GM23338 (cell line): ENCODE data around the gene OR52I2. TPM values are rescaled to one million over a fixed set of nuclear protein-coding genes. Genes with fewer than 3 reads are reported as not detected.

Source experiments
- ATAC-seq: fragments of 200-7000 bp; cut with Tn5 transposase; 3 replicates; pipeline ENCODE4 v1.9.1; 2020
- DNase-seq: peaks from one replicate; pipeline ENCODE4 v3.0.0-alpha.2; 2015; ENCODE audit warnings: low spot score
- H2AFZ ChIP-seq: fragments of 200-600 bp; sonication (generic); 2 replicates; pipeline ENCODE4 v1.8.0; 2016; ENCODE audit warnings: antibody characterized with exemption, mild to moderate bottlenecking, moderate library complexity
- H3F3A ChIP-seq: fragments of 200-600 bp; sonication (generic); replicated peaks from 2 replicates; pipeline ENCODE4 v1.8.0; 2017; ENCODE audit warnings: antibody characterized with exemption, mixed run types, low read depth
- H3K27ac ChIP-seq: fragments of 200-600 bp; sonication (generic); 2 replicates; pipeline ENCODE4 v1.6.1; 2016; ENCODE audit warnings: low read depth
- H3K27me3 ChIP-seq: fragments of 200-600 bp; sonication (generic); 2 replicates; pipeline ENCODE4 v1.8.0; 2016; ENCODE audit warnings: mild to moderate bottlenecking, mixed run types, moderate library complexity; ENCODE audit not compliant: insufficient read depth
- H3K36me3 ChIP-seq: fragments of 200-600 bp; sonication (generic); 2 replicates; pipeline ENCODE4 v1.8.0; 2016; ENCODE audit warnings: mild to moderate bottlenecking; ENCODE audit not compliant: insufficient read depth
- H3K4me1 ChIP-seq: fragments of 200-600 bp; sonication (generic); 2 replicates; pipeline ENCODE4 v1.8.0; 2016; ENCODE audit warnings: mild to moderate bottlenecking, moderate library complexity; ENCODE audit not compliant: insufficient read depth
- H3K4me2 ChIP-seq: fragments of 200-600 bp; sonication (generic); 2 replicates; pipeline ENCODE4 v1.7.1; 2017; ENCODE audit warnings: mixed run types
- H3K4me3 ChIP-seq: fragments of 200-600 bp; sonication (generic); 2 replicates; pipeline ENCODE4 v1.6.1; 2016; ENCODE audit warnings: mixed run types
- H3K79me2 ChIP-seq: fragments of 200-600 bp; sonication (generic); replicated peaks from 2 replicates; pipeline ENCODE4 v1.8.0; 2017; ENCODE audit warnings: mild to moderate bottlenecking; ENCODE audit not compliant: insufficient read depth
- H3K9me2 ChIP-seq: fragments of 200-600 bp; sonication (generic); 2 replicates; pipeline ENCODE4 v1.8.0; 2017; ENCODE audit not compliant: insufficient read depth
- H4K20me1 ChIP-seq: fragments of 200-600 bp; sonication (generic); replicated peaks from 2 replicates; pipeline ENCODE4 v1.8.0; 2017; ENCODE audit warnings: mild to moderate bottlenecking; ENCODE audit not compliant: insufficient read depth
- H3K27ac Mint-ChIP-seq: 2 replicates; pipeline ENCODE4 v1.8.0; 2020; ENCODE audit warnings: inconsistent platforms, mild to moderate bottlenecking, moderate library complexity, mixed read lengths
- H3K27me3 Mint-ChIP-seq: 3 replicates; pipeline ENCODE4 v1.8.0; 2022; ENCODE audit warnings: low read depth, mild to moderate bottlenecking, moderate library complexity, mixed read lengths, inconsistent platforms; ENCODE audit not compliant: insufficient read depth, poor library complexity
- H3K36me3 Mint-ChIP-seq: 3 replicates; pipeline ENCODE4 v1.8.0; 2021; ENCODE audit warnings: low read depth, mild to moderate bottlenecking, inconsistent platforms, moderate library complexity, mixed read lengths
- H3K4me1 Mint-ChIP-seq: 3 replicates; pipeline ENCODE4 v1.8.0; 2020; ENCODE audit warnings: mild to moderate bottlenecking, inconsistent platforms, mixed read lengths
- H3K4me3 Mint-ChIP-seq: 3 replicates; pipeline ENCODE4 v1.8.0; 2021; ENCODE audit warnings: moderate library complexity, mild to moderate bottlenecking, inconsistent platforms, mixed read lengths
- H3K9me3 Mint-ChIP-seq: 3 replicates; pipeline ENCODE4 v1.8.0; 2020; ENCODE audit warnings: moderate library complexity, mild to moderate bottlenecking, inconsistent platforms, mixed read lengths
- CREB1 ChIP-seq: fragments of 250-450 bp; sonication (Bioruptor Pico); IDR thresholded peaks from 2 replicates; pipeline ENCODE4 v1.5.0; 2020; ENCODE audit warnings: low read depth, mild to moderate bottlenecking, moderate library complexity
- ETS1 ChIP-seq: IDR thresholded peaks from 2 replicates; pipeline ENCODE4 v1.6.1; 2016; ENCODE audit warnings: antibody characterized with exemption
- EZH2 ChIP-seq: fragments of 200-600 bp; sonication (generic); IDR thresholded peaks from one replicate; pipeline ENCODE4 v1.8.0; 2017; ENCODE audit warnings: antibody characterized with exemption, mild to moderate bottlenecking, low read depth; ENCODE audit not compliant: unreplicated experiment
- EZH2phosphoT487 ChIP-seq: fragments of 200-600 bp; sonication (generic); IDR thresholded peaks from one replicate; pipeline ENCODE4 v1.8.1; 2018; ENCODE audit warnings: antibody characterized with exemption; ENCODE audit not compliant: unreplicated experiment
- JUNB ChIP-seq: IDR thresholded peaks from one replicate; pipeline ENCODE4 v1.6.1; 2016; ENCODE audit warnings: antibody characterized with exemption; ENCODE audit not compliant: unreplicated experiment
- NANOG ChIP-seq: IDR thresholded peaks from 2 replicates; pipeline ENCODE4 v1.6.1; 2016; ENCODE audit warnings: antibody characterized with exemption, borderline replicate concordance
- POLR2AphosphoS5 ChIP-seq: IDR thresholded peaks from 2 replicates; pipeline ENCODE4 v1.6.1; 2016; ENCODE audit warnings: antibody characterized with exemption, low read depth
- STAT1 ChIP-seq: IDR thresholded peaks from one replicate; pipeline ENCODE4 v1.6.1; 2016; ENCODE audit warnings: antibody characterized with exemption; ENCODE audit not compliant: unreplicated experiment
- ZNF114 ChIP-seq: fragments of 250-450 bp; sonication (Bioruptor Pico); IDR thresholded peaks from 2 replicates; pipeline ENCODE4 v1.5.0; 2020; ENCODE audit warnings: mild to moderate bottlenecking, moderate library complexity
- ZNF331 ChIP-seq: fragments of 250-450 bp; sonication (Bioruptor Pico); IDR thresholded peaks from 2 replicates; pipeline ENCODE4 v1.5.0; 2020; ENCODE audit warnings: low read depth, mild to moderate bottlenecking, moderate library complexity
- ZNF462 ChIP-seq: fragments of 250-450 bp; sonication (Bioruptor Pico); IDR thresholded peaks from 2 replicates; pipeline ENCODE4 v1.5.0; 2020; ENCODE audit warnings: mild to moderate bottlenecking, moderate library complexity
- polyA plus RNA-seq: library from polyadenylated mRNA; unstranded; fragments of >200 nt; fragmentation: Nextera tagmentation; extraction: Ambion mirVana; gene quantifications from 2 replicates; pipeline ENCODE4 v1.2.1, GENCODE V29; 2016
- total RNA-seq: library from RNA; depleted of rRNA; stranded (reverse); fragments of >200 nt; shearing (Covaris generic); gene quantifications from 2 replicates; pipeline ENCODE4 v1.2.3, GENCODE V29; 2014
- TF ChIP-seq, protein P1 (sequence below), 2 experiments: fragments of 200-600 bp in 1 of 2; sonication (generic) in 1 of 2; conservative IDR thresholded peaks; 2 replicates each; pipeline versions ENCODE4 v1.5.1 to v1.6.1; 2016 to 2017; ENCODE audit warnings: antibody characterized with exemption in 2 of 2, low read depth in 2 of 2, mild to moderate bottlenecking in 2 of 2, moderate library complexity in 1 of 2
- TF ChIP-seq, protein P2 (sequence below): IDR thresholded peaks from one replicate; pipeline ENCODE4 v1.6.1; 2018; ENCODE audit warnings: antibody characterized with exemption; ENCODE audit not compliant: unreplicated experiment

Gene OR52I2
- total and polyA plus RNA-seq, 2 experiments from 2014 or later, result 0.03 TPM; not detected in 1

DNA sequence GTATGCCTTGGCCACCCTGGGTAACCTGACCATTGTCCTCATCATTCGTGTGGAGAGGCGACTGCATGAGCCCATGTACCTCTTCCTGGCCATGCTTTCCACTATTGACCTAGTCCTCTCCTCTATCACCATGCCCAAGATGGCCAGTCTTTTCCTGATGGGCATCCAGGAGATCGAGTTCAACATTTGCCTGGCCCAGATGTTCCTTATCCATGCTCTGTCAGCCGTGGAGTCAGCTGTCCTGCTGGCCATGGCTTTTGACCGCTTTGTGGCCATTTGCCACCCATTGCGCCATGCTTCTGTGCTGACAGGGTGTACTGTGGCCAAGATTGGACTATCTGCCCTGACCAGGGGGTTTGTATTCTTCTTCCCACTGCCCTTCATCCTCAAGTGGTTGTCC is 58.4 kb downstream of the OR52I2 start:
- TF ChIP-seq ETS1, result no peak
- TF ChIP-seq CREB1 (CRISPR knock-in tag), result no peak
- no peak for TF ChIP-seq NANOG
- TF ChIP-seq ZNF114 (CRISPR knock-in tag), result no peak
- TF ChIP-seq, protein P1, sequence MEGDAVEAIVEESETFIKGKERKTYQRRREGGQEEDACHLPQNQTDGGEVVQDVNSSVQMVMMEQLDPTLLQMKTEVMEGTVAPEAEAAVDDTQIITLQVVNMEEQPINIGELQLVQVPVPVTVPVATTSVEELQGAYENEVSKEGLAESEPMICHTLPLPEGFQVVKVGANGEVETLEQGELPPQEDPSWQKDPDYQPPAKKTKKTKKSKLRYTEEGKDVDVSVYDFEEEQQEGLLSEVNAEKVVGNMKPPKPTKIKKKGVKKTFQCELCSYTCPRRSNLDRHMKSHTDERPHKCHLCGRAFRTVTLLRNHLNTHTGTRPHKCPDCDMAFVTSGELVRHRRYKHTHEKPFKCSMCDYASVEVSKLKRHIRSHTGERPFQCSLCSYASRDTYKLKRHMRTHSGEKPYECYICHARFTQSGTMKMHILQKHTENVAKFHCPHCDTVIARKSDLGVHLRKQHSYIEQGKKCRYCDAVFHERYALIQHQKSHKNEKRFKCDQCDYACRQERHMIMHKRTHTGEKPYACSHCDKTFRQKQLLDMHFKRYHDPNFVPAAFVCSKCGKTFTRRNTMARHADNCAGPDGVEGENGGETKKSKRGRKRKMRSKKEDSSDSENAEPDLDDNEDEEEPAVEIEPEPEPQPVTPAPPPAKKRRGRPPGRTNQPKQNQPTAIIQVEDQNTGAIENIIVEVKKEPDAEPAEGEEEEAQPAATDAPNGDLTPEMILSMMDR (conservative IDR thresholded peaks at IDR 0.05; ENCODE audit: low read depth in 2 of 2), result no peak
- no peak for TF ChIP-seq JUNB
- no peak for TF ChIP-seq EZH2
- TF ChIP-seq ZNF462 (CRISPR knock-in tag), result no peak
- TF ChIP-seq ZNF331 (CRISPR knock-in tag), result no peak
- TF ChIP-seq POLR2AphosphoS5, result no peak
- TF ChIP-seq STAT1, result no peak
- no peak for TF ChIP-seq EZH2phosphoT487
- TF ChIP-seq, protein P2, sequence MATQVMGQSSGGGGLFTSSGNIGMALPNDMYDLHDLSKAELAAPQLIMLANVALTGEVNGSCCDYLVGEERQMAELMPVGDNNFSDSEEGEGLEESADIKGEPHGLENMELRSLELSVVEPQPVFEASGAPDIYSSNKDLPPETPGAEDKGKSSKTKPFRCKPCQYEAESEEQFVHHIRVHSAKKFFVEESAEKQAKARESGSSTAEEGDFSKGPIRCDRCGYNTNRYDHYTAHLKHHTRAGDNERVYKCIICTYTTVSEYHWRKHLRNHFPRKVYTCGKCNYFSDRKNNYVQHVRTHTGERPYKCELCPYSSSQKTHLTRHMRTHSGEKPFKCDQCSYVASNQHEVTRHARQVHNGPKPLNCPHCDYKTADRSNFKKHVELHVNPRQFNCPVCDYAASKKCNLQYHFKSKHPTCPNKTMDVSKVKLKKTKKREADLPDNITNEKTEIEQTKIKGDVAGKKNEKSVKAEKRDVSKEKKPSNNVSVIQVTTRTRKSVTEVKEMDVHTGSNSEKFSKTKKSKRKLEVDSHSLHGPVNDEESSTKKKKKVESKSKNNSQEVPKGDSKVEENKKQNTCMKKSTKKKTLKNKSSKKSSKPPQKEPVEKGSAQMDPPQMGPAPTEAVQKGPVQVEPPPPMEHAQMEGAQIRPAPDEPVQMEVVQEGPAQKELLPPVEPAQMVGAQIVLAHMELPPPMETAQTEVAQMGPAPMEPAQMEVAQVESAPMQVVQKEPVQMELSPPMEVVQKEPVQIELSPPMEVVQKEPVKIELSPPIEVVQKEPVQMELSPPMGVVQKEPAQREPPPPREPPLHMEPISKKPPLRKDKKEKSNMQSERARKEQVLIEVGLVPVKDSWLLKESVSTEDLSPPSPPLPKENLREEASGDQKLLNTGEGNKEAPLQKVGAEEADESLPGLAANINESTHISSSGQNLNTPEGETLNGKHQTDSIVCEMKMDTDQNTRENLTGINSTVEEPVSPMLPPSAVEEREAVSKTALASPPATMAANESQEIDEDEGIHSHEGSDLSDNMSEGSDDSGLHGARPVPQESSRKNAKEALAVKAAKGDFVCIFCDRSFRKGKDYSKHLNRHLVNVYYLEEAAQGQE, result no peak
- Histone ChIP-seq H3K27me3 (no peaks in the 10 kb centered on the region), H3K4me3 (no peak overlapping the region), H3K27ac (no peak overlapping the region), H3F3A (no peaks in the 10 kb centered on the region), H3K36me3 (no peaks in the 10 kb centered on the region), H4K20me1 (no peaks in the 10 kb centered on the region), H3K4me1 (no peaks in the 10 kb centered on the region), H2AFZ (no peak overlapping the region), H3K9me2 (peaks cover 16% of the 10 kb centered on the region; the same call in 1 of the 2 replicates), H3K4me2 (no peak overlapping the region), H3K79me2 (no peaks in the 10 kb centered on the region)
- peaks cover 4% of the 10 kb centered on the region for H3K27me3 Mint-ChIP-seq
- no peaks in the 10 kb centered on the region; the same call in 2 of the 3 replicates for H3K4me1 Mint-ChIP-seq
- ATAC-seq (no peak), DNase-seq (no peak)
- no peak overlapping the region for H3K4me3 Mint-ChIP-seq
- no peaks in the 10 kb centered on the region for H3K36me3 Mint-ChIP-seq
- H3K9me3 Mint-ChIP-seq, result no peaks in the 10 kb centered on the region
- H3K27ac Mint-ChIP-seq, result no peak overlapping the region
